GM12878 (cell line): ENCODE data around the gene RPS5. TPM values are rescaled to one million over a fixed set of nuclear protein-coding genes. Genes with fewer than 3 reads are reported as not detected.

Source experiments
- ATAC-seq: fragments of 200-7000 bp; cut with Tn5 transposase; 3 replicates; pipeline ENCODE4 v1.9.1; 2020; ENCODE audit warnings: mild to moderate bottlenecking, moderate library complexity
- BruUV-seq: library from RNA; stranded (reverse); fragments of 400-500 nt; replicated peaks from 2 replicates; lab custom pipeline; 2021; lab: Mats Ljungman, UMichigan
- CTCF ChIA-PET: fragments of 300-600 bp; sonication (Branson Sonifier 250); formaldehyde crosslinking; extraction: SDS; loops from one replicate; lab custom pipeline; 2021; ENCODE audit warnings: inconsistent platforms; lab: Yijun Ruan, JAX
- POLR2A ChIA-PET: fragments of 350-600 bp; formaldehyde crosslinking; extraction: SDS; loops from one replicate; lab custom pipeline; 2021; ENCODE audit warnings: inconsistent platforms; lab: Charles Lee
- RAD21 ChIA-PET: fragments of 300-600 bp; sonication (Branson Sonifier 250); formaldehyde crosslinking; loops from one replicate; lab custom pipeline; 2023; ENCODE audit warnings: antibody characterized with exemption; ENCODE audit not compliant: unreplicated experiment; lab: Charles Lee
- SMC1A ChIA-PET: fragments of 300-600 bp; sonication (Branson Sonifier 250); formaldehyde crosslinking; loops from one replicate; lab custom pipeline; 2023; ENCODE audit not compliant: unreplicated experiment, uncharacterized antibody; lab: Charles Lee
- DNase-seq: peaks from one replicate; pipeline ENCODE4 v3.0.0-alpha.2; 2011; ENCODE audit warnings: low read depth, low spot score
- FAIRE-seq: peaks from 3 replicates; lab custom pipeline; 2011; peaks lifted over from hg19 to GRCh38; lab: Jason Lieb, UNC
- H2AFZ ChIP-seq: 2 replicates; pipeline ENCODE4 v1.6.0; 2011; ENCODE audit warnings: low read depth, low read length, control low read depth; ENCODE audit not compliant: control insufficient read depth
- H3K27ac ChIP-seq: 2 replicates; pipeline ENCODE4 v1.5.1; 2011; ENCODE audit warnings: control low read depth; ENCODE audit not compliant: control insufficient read depth, insufficient read depth
- H3K27me3 ChIP-seq, 2 experiments: replicated peaks in 1 of 2; 2 replicates each; pipeline versions ENCODE4 v1.6.0 to v1.6.1; 2011; ENCODE audit warnings: low read length in 1 of 2; ENCODE audit not compliant: control insufficient read depth in 2 of 2, insufficient read depth in 2 of 2
- H3K36me3 ChIP-seq, 2 experiments: 2 replicates each; pipeline ENCODE4 v1.5.1; 2011; ENCODE audit warnings: low read length in 1 of 2; ENCODE audit not compliant: control insufficient read depth in 2 of 2, insufficient read depth in 2 of 2
- H3K4me1 ChIP-seq: 2 replicates; pipeline ENCODE4 v1.6.1; 2011; ENCODE audit warnings: mild to moderate bottlenecking, low read length, moderate library complexity, mixed read lengths; ENCODE audit not compliant: control insufficient read depth, insufficient read depth
- H3K4me2 ChIP-seq: 2 replicates; pipeline ENCODE4 v1.6.0; 2011; ENCODE audit warnings: control low read depth; ENCODE audit not compliant: control insufficient read depth, insufficient read depth
- H3K4me3 ChIP-seq: fragments of 200-600 bp; sonication (generic); 2 replicates; pipeline ENCODE4 v1.5.1; 2016
- H3K79me2 ChIP-seq: 2 replicates; pipeline ENCODE4 v1.6.0; 2011; ENCODE audit warnings: low read length; ENCODE audit not compliant: control insufficient read depth, insufficient read depth
- H3K9ac ChIP-seq: 2 replicates; pipeline ENCODE4 v1.8.0; 2011; ENCODE audit warnings: low read length, control low read depth, mixed read lengths; ENCODE audit not compliant: control insufficient read depth, insufficient read depth
- H3K9me3 ChIP-seq: replicated peaks from 3 replicates; pipeline ENCODE4 v1.5.1; 2011; ENCODE audit warnings: mild to moderate bottlenecking, low read length; ENCODE audit not compliant: control insufficient read depth, insufficient read depth
- H4K20me1 ChIP-seq: 2 replicates; pipeline ENCODE4 v1.6.0; 2011; ENCODE audit not compliant: control insufficient read depth, insufficient read depth
- BHLHE40 ChIP-seq, 2 experiments: fragments of 450-650 bp in 1 of 2; IDR thresholded peaks; 2 replicates each; pipeline ENCODE4 v1.6.1; 2011 to 2017; ENCODE audit warnings: low read depth in 2 of 2, borderline replicate concordance in 1 of 2, improper control_type of control experiment in 1 of 2, low read length in 1 of 2, mild to moderate bottlenecking in 1 of 2
- CREB1 ChIP-seq: IDR thresholded peaks from 2 replicates; pipeline ENCODE4 v1.6.1; 2012; ENCODE audit warnings: low read depth, mild to moderate bottlenecking, inconsistent platforms
- CTCF ChIP-seq, 3 experiments: IDR thresholded peaks in 2 of 3; conservative IDR thresholded peaks in 1 of 3; 2 replicates each; pipeline ENCODE4 v1.5.1; 2011; ENCODE audit warnings: low read depth in 3 of 3, low read length in 3 of 3, mild to moderate bottlenecking in 3 of 3, control low read depth in 2 of 3, moderate library complexity in 2 of 3, inconsistent platforms in 1 of 3, mixed read lengths in 1 of 3; ENCODE audit not compliant: control insufficient read depth in 2 of 3, insufficient read depth in 1 of 3; ENCODE audit errors: extremely low read depth in 1 of 3
- E2F4 ChIP-seq: IDR thresholded peaks from 2 replicates; pipeline ENCODE4 v1.6.1; 2012; ENCODE audit warnings: low read depth, low read length, improper control_type of control experiment
- ESRRA ChIP-seq: IDR thresholded peaks from 2 replicates; pipeline ENCODE4 v1.6.1; 2012; ENCODE audit warnings: mild to moderate bottlenecking, low read length, improper control_type of control experiment
- MAX ChIP-seq: IDR thresholded peaks from 2 replicates; pipeline ENCODE4 v1.6.1; 2012; ENCODE audit warnings: low read depth, low read length, improper control_type of control experiment
- POLR2AphosphoS5 ChIP-seq: IDR thresholded peaks from 2 replicates; pipeline ENCODE4 v1.6.1; 2011; ENCODE audit warnings: mild to moderate bottlenecking, low read length, inconsistent platforms
- RELB ChIP-seq: fragments of 450-650 bp; IDR thresholded peaks from 2 replicates; pipeline ENCODE4 v1.6.1; 2017; ENCODE audit warnings: low read depth, mild to moderate bottlenecking, moderate library complexity
- RFX5 ChIP-seq: IDR thresholded peaks from 2 replicates; pipeline ENCODE4 v1.6.1; 2011; ENCODE audit warnings: low read depth, low read length, improper control_type of control experiment
- SP1 ChIP-seq: IDR thresholded peaks from one replicate; pipeline ENCODE4 v1.6.1; 2011; ENCODE audit warnings: low read depth, low read length
- ZBED1 ChIP-seq: IDR thresholded peaks from 2 replicates; pipeline ENCODE4 v1.6.1; 2016; ENCODE audit warnings: borderline replicate concordance
- ZBTB33 ChIP-seq: fragments of 450-650 bp; IDR thresholded peaks from 2 replicates; pipeline ENCODE4 v1.6.1; 2017; ENCODE audit warnings: mild to moderate bottlenecking
- ZZZ3 ChIP-seq: IDR thresholded peaks from 2 replicates; pipeline ENCODE4 v1.6.1; 2011; ENCODE audit warnings: low read depth; ENCODE audit not compliant: control insufficient read depth, insufficient read length
- WGBS: methylation state at CpG from one replicate; pipeline ENCODE4 v1.1.6; 2016; ENCODE audit warnings: low lambda C conversion rate; ENCODE audit not compliant: insufficient replicate concordance, insufficient coverage; ENCODE audit errors: missing lambda C conversion rate; 5-methylcytosine and 5-hydroxymethylcytosine counted together
- in situ Hi-C: fragments of 300-500 bp; cut with MboI; formaldehyde crosslinking; loops from 9 replicates; pipeline ENCODE4 v1.14.3; 2018; ENCODE audit warnings: mixed read lengths
- intact Hi-C: fragments of 100-400 bp; cut with micrococcal nuclease; formaldehyde crosslinking; loops from one replicate; pipeline ENCODE4 v1.14.2; 2022; ENCODE audit not compliant: unreplicated experiment
- polyA plus RNA-seq, 11 experiments: library from polyadenylated mRNA; depleted of rRNA in 4 of 11; unstranded in 6 of 11; stranded (reverse) in 5 of 11; fragments of >200 nt; fragmentation: Nextera tagmentation in 4 of 11; fragmentation: Illumina TruSeq in 1 of 11; extraction: Ambion mirVana in 4 of 11; extraction: Trizol in 1 of 11; gene quantifications; 1 replicate in 1 of 11; 2 replicates in 10 of 11; pipeline versions ENCODE4 v1.2.1 to v1.2.3, GENCODE V29; 2011 to 2016; ENCODE audit warnings: inconsistent platforms in 2 of 11, missing spikeins in 2 of 11, low read depth in 1 of 11
- total RNA-seq, 4 experiments: library from RNA; depleted of rRNA in 3 of 4; stranded (reverse); fragments of >200 nt in 3 of 4; fragmentation: Illumina TruSeq in 1 of 4; extraction: Trizol in 1 of 4; gene quantifications; 2 replicates each; pipeline versions ENCODE4 v1.2.1 to v1.2.3, GENCODE V29; 2013 to 2021

The RPS5 gene
- total and polyA plus RNA-seq, 10 of the 15 experiments (the other 5 are each of a cell fraction or from before 2014, with no cell fraction given) = 1,284 to 3,652 (median 1,922) TPM

GRCh38 chr19:58366585-58367430, 20.3 kb upstream of the RPS5 start (continued):
- no peak for TF ChIP-seq RELB

GRCh38 chr19:58367698-58368454, 19.2 kb upstream of the RPS5 start:
- Histone ChIP-seq H3K4me1 (peaks cover 8% of the 10 kb centered on the region), H2AFZ (no peak overlapping the region), H3K36me3 (no peaks in the 10 kb centered on the region), H3K4me2 (no peak overlapping the region), H3K4me3 (no peak overlapping the region), H3K79me2 (no peaks in the 10 kb centered on the region), H3K9ac (no peak overlapping the region), H4K20me1 (no peaks in the 10 kb centered on the region), H3K27me3 (no peaks in the 10 kb centered on the region), H3K27ac (no peak overlapping the region), H3K9me3 (no peaks in the 10 kb centered on the region)
- WGBS = 96% methylated on average over 80 of the region's 106 CpGs
- no TSS peak for BruUV-seq
- FAIRE-seq = no peak
- ChIA-PET POLR2A (no interaction called here), SMC1A (no interaction called here), CTCF (no interaction called here), RAD21 (no interaction called here)
- ATAC-seq = no peak
- intact Hi-C loops = no loop called here
- in situ Hi-C loops = no loop called here
- no peak for DNase-seq
- no peak for TF ChIP-seq ZBTB33
- TF ChIP-seq POLR2AphosphoS5 = no peak
- no peak for TF ChIP-seq ESRRA
- TF ChIP-seq MAX = no peak
- TF ChIP-seq E2F4 = no peak
- no peak for TF ChIP-seq RFX5
- TF ChIP-seq ZZZ3 = no peak
- TF ChIP-seq SP1 = no peak
- no peak for TF ChIP-seq CTCF (IDR thresholded peaks at IDR 0.05 in 2 of 3, conservative IDR thresholded peaks at IDR 0.05 in 1 of 3; ENCODE audit: control insufficient read depth in 2 of 3, extremely low read depth in 1 of 3, insufficient read depth in 1 of 3, low read depth in 3 of 3, low read length in 3 of 3)
- no peak for TF ChIP-seq CREB1
- no peak for TF ChIP-seq ZBED1
- TF ChIP-seq BHLHE40 (IDR thresholded peaks at IDR 0.05; ENCODE audit: borderline replicate concordance in 1 of 2, low read depth in 2 of 2, low read length in 1 of 2) = no peak
